ENCODE results near the gene NBAS. TPM values are rescaled to one million over a fixed set of nuclear protein-coding genes. Genes with fewer than 3 reads are reported as not detected.

Gene NBAS
- polyA plus RNA-seq, 1 of the 3 experiments (the other 2 are of a cell fraction) = 12.0 TPM

- H3K79me2 ChIP-seq (ENCODE audit: insufficient read depth) = no peaks in the 10 kb centered on the region
- no peak overlapping the region for H3K4me3 ChIP-seq (ENCODE audit: low read depth in 2 of 2, low read length in 1 of 2)
- no peak overlapping the region for H3K9ac ChIP-seq
- H3K4me2 ChIP-seq = no peak overlapping the region
- H3K27ac ChIP-seq (ENCODE audit: low read depth in 2 of 2, low read length in 1 of 2) = no peak overlapping the region
- CTCF ChIA-PET = no interaction called here
- no peak for DNase-seq
- POLR2A ChIA-PET = no interaction called here
- H3K9me2 ChIP-seq = no peaks in the 10 kb centered on the region
- WGBS (ENCODE audit: low lambda C conversion rate) = 86% methylated on average over 1 of the region's 1 CpG
- H3K9me3 ChIP-seq = no peaks in the 10 kb centered on the region
- peaks cover 31 to 45% of the 10 kb centered on the region in 2 experiments for H3K36me3 ChIP-seq (replicated peaks in 1 of 2; ENCODE audit: control insufficient read depth in 1 of 2, insufficient read depth in 2 of 2, low read length in 1 of 2)
- no peaks in the 10 kb centered on the region for H3K27me3 ChIP-seq (ENCODE audit: insufficient read depth)
- no peaks in the 10 kb centered on the region for H4K20me1 ChIP-seq (ENCODE audit: insufficient read depth)
- no peaks in the 10 kb centered on the region; a peak in 1 of 4 replicates for H3K4me1 ChIP-seq (ENCODE audit: control insufficient read depth in 1 of 2, insufficient read depth in 2 of 2, low read depth in 1 of 2, low read length in 1 of 2)
- TF ChIP-seq FOSL2 (IDR thresholded peaks at IDR 0.05; ENCODE audit: borderline replicate concordance, low read depth) (no peak), CTCF (IDR thresholded peaks at IDR 0.05) (no peak), IRF3 (IDR thresholded peaks at IDR 0.05; ENCODE audit: low read depth, low read length) (no peak), MEF2A (IDR thresholded peaks at IDR 0.05; ENCODE audit: borderline replicate concordance, low read depth) (no peak), GATA2 (CRISPR knock-in tag; IDR thresholded peaks at IDR 0.05) (no peak), ELF1 (IDR thresholded peaks at IDR 0.05) (no peak), MAX (IDR thresholded peaks at IDR 0.05; ENCODE audit: low read depth) (no peak), TEAD4 (IDR thresholded peaks at IDR 0.05; ENCODE audit: borderline replicate concordance, insufficient read depth) (no peak), EZH2phosphoT487 (IDR thresholded peaks at IDR 0.05; ENCODE audit: borderline replicate concordance, low read depth) (no peak), JUND (IDR thresholded peaks at IDR 0.05) (no peak), RXRA (IDR thresholded peaks at IDR 0.05; ENCODE audit: borderline replicate concordance, low read depth) (no peak), RCOR1 (IDR thresholded peaks at IDR 0.05; ENCODE audit: low read length) (no peak), RFX5 (IDR thresholded peaks at IDR 0.05; ENCODE audit: low read length) (no peak)
- no peaks in the 10 kb centered on the region for H3F3A ChIP-seq (replicated peaks; ENCODE audit: insufficient read depth)
- no peak overlapping the region for H2AFZ ChIP-seq (ENCODE audit: low read depth)
These were observed 101.0 kb downstream of the NBAS start for GRCh38 chr2:15460112-15460620.

- Histone ChIP-seq H3K36me3 (replicated peaks in 1 of 2; ENCODE audit: control insufficient read depth in 1 of 2, insufficient read depth in 2 of 2, low read length in 1 of 2) (peaks cover 34 to 45% of the 10 kb centered on the region in 2 experiments), H3K9me2 (no peaks in the 10 kb centered on the region), H3K9ac (no peak overlapping the region), H3K9me3 (no peaks in the 10 kb centered on the region), H3K4me1 (ENCODE audit: control insufficient read depth in 1 of 2, insufficient read depth in 2 of 2, low read depth in 1 of 2, low read length in 1 of 2) (no peaks in the 10 kb centered on the region; a peak in 1 of 4 replicates), H3K27me3 (ENCODE audit: insufficient read depth) (no peaks in the 10 kb centered on the region), H2AFZ (ENCODE audit: low read depth) (no peak overlapping the region), H3F3A (replicated peaks; ENCODE audit: insufficient read depth) (no peaks in the 10 kb centered on the region), H3K4me2 (no peak overlapping the region), H3K4me3 (ENCODE audit: low read depth in 2 of 2, low read length in 1 of 2) (no peak overlapping the region), H3K27ac (ENCODE audit: low read depth in 2 of 2, low read length in 1 of 2) (no peak overlapping the region), H3K79me2 (ENCODE audit: insufficient read depth) (no peaks in the 10 kb centered on the region), H4K20me1 (ENCODE audit: insufficient read depth) (no peaks in the 10 kb centered on the region)
- ChIA-PET POLR2A (no interaction called here), CTCF (no interaction called here)
- DNase-seq = no peak
- WGBS (ENCODE audit: low lambda C conversion rate) = 91% methylated on average over 2 of the region's 2 CpGs
- TF ChIP-seq SIN3A (IDR thresholded peaks at IDR 0.05; ENCODE audit: borderline replicate concordance, low read depth, low read length) = no peak
- no peak for TF ChIP-seq REST (IDR thresholded peaks at IDR 0.05; ENCODE audit: low read depth, low read length)
- TF ChIP-seq USF2 (IDR thresholded peaks at IDR 0.05; ENCODE audit: borderline replicate concordance, low read depth, low read length) = no peak
- TF ChIP-seq MEF2A (IDR thresholded peaks at IDR 0.05; ENCODE audit: borderline replicate concordance, low read depth) = no peak
- TF ChIP-seq MXI1 (IDR thresholded peaks at IDR 0.05; ENCODE audit: low read depth, low read length) = no peak
- no peak for TF ChIP-seq POLR2AphosphoS5 (IDR thresholded peaks at IDR 0.05; ENCODE audit: low read depth, low read length)
- no peak for TF ChIP-seq GATA2 (CRISPR knock-in tag; IDR thresholded peaks at IDR 0.05)
- no peak for TF ChIP-seq FOSL2 (IDR thresholded peaks at IDR 0.05; ENCODE audit: borderline replicate concordance, low read depth)
- TF ChIP-seq EZH2phosphoT487 (IDR thresholded peaks at IDR 0.05; ENCODE audit: borderline replicate concordance, low read depth) = no peak
- no peak for TF ChIP-seq RCOR1 (IDR thresholded peaks at IDR 0.05; ENCODE audit: low read length)
- TF ChIP-seq EP300 (IDR thresholded peaks at IDR 0.05; ENCODE audit: borderline replicate concordance in 1 of 2, low read depth in 1 of 2, low read length in 1 of 2) = no peak
- no peak for TF ChIP-seq RFX5 (IDR thresholded peaks at IDR 0.05; ENCODE audit: low read length)
- TF ChIP-seq ELF1 (IDR thresholded peaks at IDR 0.05) = no peak
- TF ChIP-seq FOXJ3 (CRISPR knock-in tag; IDR thresholded peaks at IDR 0.05) = no peak
These were observed 102.9 kb downstream of the NBAS start for GRCh38 chr2:15458277-15458676.

All from SK-N-SH (cell line).